Epithelial cell of proximal tubule (primary cell): ENCODE data around the gene TMEM132E. TPM values are rescaled to one million over a fixed set of nuclear protein-coding genes. Genes with fewer than 3 reads are reported as not detected.

Experiments
- DNase-seq: peaks from one replicate; pipeline ENCODE4 v3.0.0-alpha.2; 2011; ENCODE audit warnings: low read depth
- H3K4me3 ChIP-seq: 2 replicates; pipeline ENCODE4 v1.5.1; 2011; ENCODE audit warnings: low read depth, mild to moderate bottlenecking, low read length
- total RNA-seq: library from RNA; depleted of rRNA; stranded (reverse); fragments of >200 nt; gene quantifications from 2 replicates; pipeline ENCODE4 v1.2.3, GENCODE V29; 2015
- TF ChIP-seq, protein P1 (sequence below): conservative IDR thresholded peaks from 2 replicates; pipeline ENCODE4 v1.5.1; 2012; ENCODE audit warnings: low read depth, mild to moderate bottlenecking, low read length

The TMEM132E gene
- total RNA-seq, 1 donor from 2014 or later, result not detected

DNA sequence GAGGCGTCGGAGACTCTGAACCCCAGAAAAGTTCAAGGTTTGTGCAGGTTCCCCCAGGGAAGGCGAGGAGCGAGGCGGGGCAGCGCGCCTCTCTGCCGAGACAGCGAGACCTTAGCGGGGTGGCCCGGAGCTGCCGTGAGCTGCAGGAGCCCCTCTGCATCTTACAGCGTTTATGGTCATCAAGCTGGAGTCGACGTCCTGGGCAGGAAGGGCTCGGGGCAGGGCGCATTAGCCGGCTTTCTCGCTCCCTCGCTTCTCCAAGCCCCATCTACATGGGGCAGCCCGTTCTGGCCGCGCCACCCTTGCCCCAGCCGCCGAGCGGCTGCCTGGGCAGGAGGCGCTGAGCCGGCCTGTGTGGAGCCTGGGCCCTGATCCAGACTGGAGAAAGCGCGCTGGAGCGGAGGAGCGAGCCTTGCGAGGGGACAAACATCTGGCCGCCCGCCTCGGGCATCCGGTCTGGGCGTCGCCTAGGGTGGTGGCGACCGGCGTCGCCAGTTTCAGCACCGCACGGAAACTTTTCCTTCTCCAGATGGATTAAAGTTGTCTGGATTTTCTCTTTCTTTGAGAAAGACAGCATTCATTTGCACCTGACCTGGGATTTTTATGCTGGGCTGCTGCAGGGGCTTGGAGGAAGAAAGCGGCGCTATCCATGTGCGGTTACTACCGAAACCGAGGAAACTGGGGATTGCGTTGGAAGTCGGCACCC, 750 bp downstream of the TMEM132E start:
- H3K4me3 ChIP-seq, result no peak overlapping the region
- DNase-seq, result no peak
- TF ChIP-seq, protein P1, sequence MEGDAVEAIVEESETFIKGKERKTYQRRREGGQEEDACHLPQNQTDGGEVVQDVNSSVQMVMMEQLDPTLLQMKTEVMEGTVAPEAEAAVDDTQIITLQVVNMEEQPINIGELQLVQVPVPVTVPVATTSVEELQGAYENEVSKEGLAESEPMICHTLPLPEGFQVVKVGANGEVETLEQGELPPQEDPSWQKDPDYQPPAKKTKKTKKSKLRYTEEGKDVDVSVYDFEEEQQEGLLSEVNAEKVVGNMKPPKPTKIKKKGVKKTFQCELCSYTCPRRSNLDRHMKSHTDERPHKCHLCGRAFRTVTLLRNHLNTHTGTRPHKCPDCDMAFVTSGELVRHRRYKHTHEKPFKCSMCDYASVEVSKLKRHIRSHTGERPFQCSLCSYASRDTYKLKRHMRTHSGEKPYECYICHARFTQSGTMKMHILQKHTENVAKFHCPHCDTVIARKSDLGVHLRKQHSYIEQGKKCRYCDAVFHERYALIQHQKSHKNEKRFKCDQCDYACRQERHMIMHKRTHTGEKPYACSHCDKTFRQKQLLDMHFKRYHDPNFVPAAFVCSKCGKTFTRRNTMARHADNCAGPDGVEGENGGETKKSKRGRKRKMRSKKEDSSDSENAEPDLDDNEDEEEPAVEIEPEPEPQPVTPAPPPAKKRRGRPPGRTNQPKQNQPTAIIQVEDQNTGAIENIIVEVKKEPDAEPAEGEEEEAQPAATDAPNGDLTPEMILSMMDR, result no peak

DNA sequence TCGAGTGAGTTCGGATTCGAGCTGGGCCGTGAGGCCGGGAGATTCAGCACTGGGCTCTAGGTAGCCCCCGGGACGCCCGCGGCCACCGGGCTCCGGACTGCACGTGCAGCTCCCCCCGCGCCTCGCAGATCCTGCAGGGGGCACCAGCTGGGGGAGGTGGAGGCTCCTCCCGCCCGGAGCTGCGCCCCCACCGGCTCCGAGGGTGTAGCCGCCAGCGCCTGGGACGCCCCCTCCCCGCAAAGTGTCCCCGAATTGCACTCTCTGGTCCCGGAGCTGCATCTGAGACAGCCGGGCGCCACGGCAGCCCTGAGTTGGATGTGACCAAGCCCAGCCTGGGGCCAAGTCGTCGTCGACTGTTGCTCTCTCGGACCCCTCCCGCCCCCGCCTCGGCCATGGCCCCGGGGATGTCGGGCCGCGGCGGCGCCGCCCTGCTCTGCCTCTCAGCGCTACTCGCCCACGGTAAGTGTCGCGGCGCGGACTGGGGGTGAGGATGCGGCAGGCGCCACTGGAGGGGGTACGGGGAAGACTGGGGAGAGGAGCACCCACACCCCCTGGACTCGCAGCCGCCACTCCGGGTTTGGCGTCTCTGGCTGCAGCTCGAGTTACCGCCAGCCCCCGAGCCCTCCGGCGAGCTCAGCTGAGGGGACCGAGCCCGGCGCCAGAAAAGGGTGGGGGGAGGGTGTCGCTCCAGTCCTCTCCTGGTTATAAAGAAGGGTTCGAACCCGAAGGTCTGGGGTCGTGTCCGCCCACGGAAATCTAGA, 1.5 kb downstream of the TMEM132E start:
- DNase-seq, result no peak
- TF ChIP-seq, protein P1, result no peak
- H3K4me3 ChIP-seq, result no peak overlapping the region

DNA sequence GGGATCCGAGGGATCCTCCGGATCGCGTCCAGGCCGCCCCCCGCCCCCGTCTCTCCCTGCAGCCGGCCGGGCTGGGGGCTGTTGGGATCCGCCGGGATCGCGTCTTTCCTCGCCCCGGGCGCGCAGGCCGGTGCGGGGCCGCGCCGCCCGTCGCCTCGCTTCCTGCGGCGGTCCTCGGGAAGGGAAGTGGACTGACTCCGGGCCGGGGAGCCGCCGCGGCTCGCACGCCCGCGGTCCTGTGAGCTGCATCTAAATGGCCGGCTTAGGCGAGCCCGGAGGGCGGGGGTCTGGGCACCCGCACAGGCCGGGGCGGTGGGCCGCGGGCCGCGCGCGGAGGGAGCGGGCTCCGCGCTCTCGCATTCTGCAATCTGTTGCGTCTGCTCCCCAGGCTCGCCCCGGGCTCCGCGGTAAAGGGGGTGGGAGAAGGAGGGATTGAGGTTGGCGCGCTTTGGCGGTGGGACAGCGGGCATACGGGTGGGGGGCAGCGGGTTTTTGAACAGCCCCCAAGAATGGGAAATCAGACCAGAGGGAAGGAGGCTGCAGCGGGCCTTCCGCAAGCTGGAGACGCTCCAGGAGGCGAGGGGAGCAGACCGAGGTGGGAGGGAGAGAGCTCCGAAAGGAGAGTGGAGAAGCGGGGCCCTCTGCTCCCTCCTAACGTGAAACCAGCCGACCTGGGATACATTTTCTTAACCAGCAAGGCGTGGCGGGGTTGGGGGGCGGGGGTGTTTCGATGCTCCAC, 2.2 kb downstream of the TMEM132E start:
- TF ChIP-seq, protein P1, result no peak
- no peak overlapping the region for H3K4me3 ChIP-seq
- no peak for DNase-seq

DNA sequence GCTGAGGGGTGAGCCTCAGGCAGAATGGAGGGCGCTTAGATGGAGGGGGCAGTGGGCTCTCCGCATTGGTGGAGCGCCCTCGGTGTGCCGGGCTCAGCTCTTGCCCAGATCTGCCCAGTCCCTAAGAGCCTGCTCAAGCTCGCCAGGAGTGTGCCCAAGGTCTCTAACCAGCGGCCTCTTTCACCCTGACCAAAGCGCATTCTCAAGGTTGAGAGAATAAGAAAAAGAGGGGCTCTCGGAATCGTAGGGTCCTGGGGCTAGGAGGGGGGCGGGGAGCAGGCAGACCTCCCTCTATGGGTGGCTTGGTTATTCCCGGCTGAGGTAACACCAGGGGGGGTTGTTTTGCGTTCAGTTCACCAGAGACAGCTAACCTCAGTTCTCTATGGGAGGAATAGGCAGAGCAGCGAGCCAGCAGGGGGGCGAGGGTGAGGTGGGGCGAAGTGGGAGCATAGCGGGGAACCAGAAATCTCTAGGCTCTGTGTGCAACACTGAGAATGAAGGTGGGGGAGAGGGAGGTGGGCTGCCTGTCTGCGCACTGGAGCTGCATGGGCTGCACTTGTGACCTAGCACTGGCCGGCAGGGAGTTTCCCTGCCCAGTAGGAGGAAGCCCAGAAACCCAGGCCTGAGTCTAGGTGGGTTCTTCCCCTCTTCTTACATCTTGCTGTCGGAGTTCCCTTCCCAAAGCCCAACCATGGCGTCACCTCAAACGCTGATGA, 3.0 kb downstream of the TMEM132E start:
- DNase-seq, result no peak
- TF ChIP-seq, protein P1, result no peak
- H3K4me3 ChIP-seq, result no peak overlapping the region

DNA sequence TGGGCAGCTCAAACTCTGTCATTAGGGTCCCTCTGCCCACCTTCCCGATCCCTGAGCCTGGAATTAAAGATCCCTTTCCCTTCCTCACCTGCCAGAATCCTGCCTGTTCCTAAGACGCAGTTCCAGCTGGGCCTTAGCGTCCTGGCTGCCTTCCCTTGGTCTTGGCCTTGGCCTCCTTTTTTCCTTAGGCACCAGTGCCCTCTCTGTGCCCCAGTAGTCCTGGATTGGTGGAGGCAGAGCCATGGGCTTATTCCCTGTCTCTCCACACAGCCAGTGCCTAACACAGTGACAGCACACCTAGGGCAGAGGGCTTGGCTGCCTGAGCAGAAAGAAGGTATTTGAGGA, 3.5 kb downstream of the TMEM132E start:
- TF ChIP-seq, protein P1, result no peak
- DNase-seq, result no peak
- H3K4me3 ChIP-seq, result no peak overlapping the region

DNA sequence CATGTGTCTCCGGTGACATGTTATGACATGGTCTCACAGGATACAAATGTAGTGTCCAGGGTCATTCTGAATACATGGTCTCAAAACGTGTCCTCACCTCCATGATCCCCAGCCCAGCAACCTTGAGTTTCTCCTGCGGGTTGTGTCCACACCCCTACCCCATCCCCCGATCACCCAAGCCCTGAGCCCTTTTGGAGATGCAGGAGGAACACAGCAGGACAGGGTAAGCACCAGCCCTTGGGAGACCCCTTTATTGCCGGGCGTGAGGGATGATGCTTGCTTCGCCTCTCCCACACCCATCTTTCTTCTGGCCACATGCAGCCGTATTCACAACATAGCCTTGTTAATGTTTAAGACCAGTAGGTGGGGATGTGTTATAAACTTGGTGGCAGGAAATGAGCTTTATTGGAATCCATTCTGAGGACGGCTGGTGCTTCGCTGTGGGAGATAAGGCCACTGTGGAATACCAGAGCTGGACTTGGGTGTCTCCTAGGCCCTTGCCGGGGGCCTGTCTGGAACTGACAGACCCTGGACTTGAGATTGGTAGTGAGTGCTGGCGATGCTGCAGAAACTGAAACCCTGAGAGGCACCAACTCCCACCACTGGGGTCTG, 5.5 kb downstream of the TMEM132E start:
- DNase-seq, result no peak
- H3K4me3 ChIP-seq, result no peak overlapping the region
- TF ChIP-seq, protein P1, result peak; percentile 52
